Measurements from ENCODE around the gene PNPLA4.

The PNPLA4 gene

GRCh38 chrX:7927259-7928167, at the start of gene PNPLA4:
TSS of gene PNPLA4 (minus strand) at chrX:7927413. CDS start at chrX:7926119, 1,294 bp downstream.
- no peak for DNase-seq

GRCh38 chrX:7972586-7972985, 45.4 kb upstream of the PNPLA4 start:
- no peak for DNase-seq

GRCh38 chrX:7970428-7970827, 43.2 kb upstream of the PNPLA4 start:
- no peak for DNase-seq

- DNase-seq: no peak
These were observed 38.2 kb upstream of the PNPLA4 start for GRCh38 chrX:7965436-7965835.

- DNase-seq: no peak
These were observed 33.0 kb upstream of the PNPLA4 start for GRCh38 chrX:7960246-7960645.

- peak; percentile 31 for DNase-seq
These were observed 26.2 kb upstream of the PNPLA4 start for GRCh38 chrX:7953446-7953845.

- DNase-seq: no peak
These were observed 23.7 kb upstream of the PNPLA4 start for GRCh38 chrX:7950865-7951264.

- no peak for DNase-seq
These were observed 21.3 kb upstream of the PNPLA4 start for GRCh38 chrX:7948483-7948882.

GRCh38 chrX:7946960-7947359, 19.7 kb upstream of the PNPLA4 start:
- no peak for DNase-seq

GRCh38 chrX:7943600-7944245, 16.5 kb upstream of the PNPLA4 start:
- DNase-seq: no peak

GRCh38 chrX:7941390-7942042, 14.3 kb upstream of the PNPLA4 start:
- no peak for DNase-seq

GRCh38 chrX:7934026-7934425, 6.8 kb upstream of the PNPLA4 start:
- DNase-seq: no peak

GRCh38 chrX:7926914-7927258, 327 bp downstream of the PNPLA4 start:
- DNase-seq: no peak

GRCh38 chrX:7926501-7926900, 712 bp downstream of the PNPLA4 start:
- no peak for DNase-seq

- DNase-seq: peak; percentile 7
These were observed 1.2 kb downstream of the PNPLA4 start for GRCh38 chrX:7925867-7926472.

GRCh38 chrX:7921750-7922149, 5.5 kb downstream of the PNPLA4 start:
- DNase-seq: no peak

GRCh38 chrX:7908821-7909220, 18.4 kb downstream of the PNPLA4 start:
- DNase-seq: no peak

GRCh38 chrX:7904562-7904961, 22.7 kb downstream of the PNPLA4 start:
- DNase-seq: no peak

GRCh38 chrX:7891928-7892327, 35.3 kb downstream of the PNPLA4 start:
- no peak for DNase-seq

GRCh38 chrX:7889680-7890079, 37.5 kb downstream of the PNPLA4 start:
- no peak for DNase-seq

GRCh38 chrX:7889135-7889534, 38.1 kb downstream of the PNPLA4 start:
- peak; percentile 1 for DNase-seq

- DNase-seq: no peak
These were observed 50.3 kb downstream of the PNPLA4 start for GRCh38 chrX:7876957-7877356.

GRCh38 chrX:7872042-7872441, 55.2 kb downstream of the PNPLA4 start:
- DNase-seq: no peak
